HG03442 (cell line): ENCODE data around the gene SUB1.

Source experiments
- ATAC-seq: cut with Tn5 transposase; IDR thresholded peaks from one replicate; pipeline ENCODE4 v1.9.1; 2021; ENCODE audit warnings: mild to moderate bottlenecking, moderate library complexity; ENCODE audit not compliant: unreplicated experiment

Gene SUB1

DNA sequence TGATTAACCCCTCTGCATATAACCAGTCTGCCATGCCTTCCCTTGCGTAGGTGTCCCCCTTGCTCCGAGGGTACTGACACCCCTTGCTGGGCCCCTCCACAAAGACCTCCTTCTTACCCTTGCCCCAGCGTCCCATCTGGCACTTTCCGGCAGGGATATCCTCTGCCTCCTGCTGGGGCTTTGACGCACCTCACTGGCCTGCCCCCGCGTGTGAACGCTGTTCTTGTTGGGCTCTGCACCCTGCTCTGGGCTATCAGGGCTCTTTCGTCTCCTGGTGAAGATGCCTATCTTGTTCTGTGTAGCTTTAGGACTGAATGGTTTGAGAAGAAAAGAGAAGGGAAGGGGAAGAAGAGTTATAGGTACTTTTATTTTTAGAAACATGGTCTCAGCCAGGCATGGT is 53.0 kb downstream of the SUB1 start:
- no peak for ATAC-seq

DNA sequence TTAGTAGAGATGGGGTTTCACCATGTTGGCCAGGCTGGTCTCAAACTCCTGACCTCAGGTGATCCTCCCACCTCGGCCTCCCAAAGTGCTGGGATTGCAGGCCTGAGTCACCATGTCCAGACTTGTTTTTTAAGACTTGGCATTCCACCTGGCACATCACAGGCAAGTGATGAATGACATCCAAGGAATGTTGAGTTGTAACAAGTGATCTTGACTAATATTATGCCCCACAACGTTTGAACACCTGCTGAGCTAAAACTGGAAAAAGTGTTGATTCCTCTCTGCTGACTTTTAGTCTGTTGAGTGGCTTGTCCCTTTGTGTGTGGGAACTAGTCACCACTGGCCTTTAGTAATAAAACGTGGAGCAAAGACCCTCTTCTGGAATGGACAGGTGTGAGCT is 54.6 kb downstream of the SUB1 start:
- ATAC-seq, result no peak

DNA sequence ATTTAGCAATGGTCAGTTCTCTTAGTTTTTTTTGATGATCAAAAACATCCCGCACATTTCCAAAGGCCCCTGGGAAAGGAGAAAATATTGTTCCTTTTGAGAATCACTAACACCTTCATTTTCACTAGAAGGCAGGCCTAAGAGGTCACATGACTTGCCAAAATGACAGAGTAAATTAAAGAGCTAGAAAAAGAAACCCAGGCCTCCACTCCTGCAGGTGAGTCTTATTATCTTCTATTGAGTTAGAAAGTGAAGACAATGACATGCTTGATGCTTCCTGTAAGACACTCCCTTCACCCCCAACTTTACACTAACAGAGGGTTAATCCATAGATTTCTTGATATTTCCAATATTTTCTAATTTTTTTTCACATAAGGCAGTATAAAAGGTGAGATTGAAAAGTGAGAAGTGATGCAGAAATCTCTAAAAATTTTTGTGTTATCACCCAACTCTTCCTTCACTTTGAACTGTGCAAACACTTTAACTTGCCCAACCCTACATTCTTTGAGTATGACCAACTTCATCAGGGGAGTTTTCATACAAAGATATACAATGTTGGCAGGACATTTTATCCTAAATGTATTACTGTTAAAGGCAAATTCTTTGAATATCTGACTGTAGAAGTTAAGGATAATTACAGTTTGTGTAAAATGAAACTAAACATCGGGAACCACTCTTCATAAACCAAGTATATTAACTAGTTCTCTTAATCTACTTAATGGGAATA is 57.1 kb downstream of the SUB1 start:
- no peak for ATAC-seq

DNA sequence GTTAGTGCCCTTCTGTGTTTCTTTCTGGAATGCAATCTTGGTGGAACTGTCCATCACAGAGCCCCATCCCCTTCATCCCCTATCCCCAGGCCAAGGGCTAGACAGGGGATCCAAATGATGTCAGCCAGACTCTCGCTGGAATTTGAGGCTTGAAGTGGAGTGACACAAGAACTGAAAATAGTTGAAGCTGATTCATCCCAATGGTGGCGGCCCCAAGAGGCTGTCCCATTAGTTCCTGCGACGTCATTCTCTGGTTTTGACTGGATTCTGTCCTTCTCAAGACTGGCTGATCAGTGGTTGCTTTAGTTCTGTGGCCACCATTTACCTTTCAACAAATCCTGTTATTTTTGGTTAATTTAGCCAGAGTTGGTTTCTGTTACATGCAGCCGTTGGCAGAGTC is 59.9 kb downstream of the SUB1 start:
- ATAC-seq, result peak; percentile 54

DNA sequence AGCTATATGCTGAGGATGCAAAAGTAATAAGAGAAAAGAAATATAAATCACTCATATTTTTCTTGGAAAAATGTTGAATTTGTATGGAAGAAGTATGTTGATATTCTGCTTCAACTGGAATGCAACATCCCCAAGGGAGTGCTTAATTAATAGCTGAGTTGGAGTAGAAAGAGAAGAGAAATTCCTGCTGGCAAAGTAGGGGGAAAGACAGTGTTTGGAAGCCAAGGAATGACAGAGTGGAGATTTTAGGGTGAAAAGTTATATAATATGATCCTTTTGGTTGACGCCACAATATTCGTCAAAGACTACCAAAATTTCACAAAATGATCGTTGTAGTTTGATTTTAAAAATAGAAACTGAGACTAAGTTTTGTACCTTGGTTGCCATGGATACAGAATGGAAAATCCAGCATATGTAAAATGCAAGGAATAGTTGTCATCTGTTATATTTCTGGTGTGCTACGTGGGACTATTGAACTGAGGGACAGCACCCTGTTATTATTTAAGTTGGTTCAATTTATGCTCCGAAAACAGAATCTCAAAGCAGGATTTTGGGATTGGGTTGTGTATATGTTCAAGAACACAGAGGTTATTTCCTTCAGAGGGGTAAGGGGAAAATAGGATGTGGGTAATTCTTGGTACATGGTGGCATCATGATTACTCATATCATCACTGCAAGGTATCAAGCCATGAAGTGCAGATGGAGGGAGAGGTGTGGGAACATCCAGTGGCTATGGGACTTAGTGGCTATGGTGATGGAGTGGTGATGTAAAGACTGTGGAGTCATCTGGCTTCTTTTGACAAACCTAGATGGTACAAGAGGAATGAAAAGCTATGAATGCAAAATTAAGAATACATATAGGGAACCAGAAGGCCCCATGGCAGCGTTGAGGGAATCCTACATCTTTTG is 61.0 kb downstream of the SUB1 start:
- ATAC-seq, result no peak

DNA sequence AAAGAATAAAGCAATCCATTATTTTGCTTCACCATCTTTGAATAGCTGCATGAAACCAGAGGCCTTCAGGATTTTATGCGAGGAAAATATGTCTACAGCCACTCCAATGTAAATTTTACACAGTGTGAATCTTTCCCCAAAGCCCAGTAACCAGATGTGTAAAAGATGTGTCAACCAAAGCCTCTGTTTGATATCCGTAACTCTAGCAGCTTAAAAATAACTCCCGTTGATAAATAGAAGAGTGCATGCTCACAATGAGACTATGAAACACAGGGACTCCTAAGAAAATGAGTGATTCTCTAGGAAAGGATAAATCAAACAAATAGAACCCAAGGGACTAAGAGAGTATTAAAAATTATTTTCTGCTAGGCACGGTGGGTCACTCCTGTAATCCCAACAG is 65.7 kb downstream of the SUB1 start:
- ATAC-seq, result no peak

DNA sequence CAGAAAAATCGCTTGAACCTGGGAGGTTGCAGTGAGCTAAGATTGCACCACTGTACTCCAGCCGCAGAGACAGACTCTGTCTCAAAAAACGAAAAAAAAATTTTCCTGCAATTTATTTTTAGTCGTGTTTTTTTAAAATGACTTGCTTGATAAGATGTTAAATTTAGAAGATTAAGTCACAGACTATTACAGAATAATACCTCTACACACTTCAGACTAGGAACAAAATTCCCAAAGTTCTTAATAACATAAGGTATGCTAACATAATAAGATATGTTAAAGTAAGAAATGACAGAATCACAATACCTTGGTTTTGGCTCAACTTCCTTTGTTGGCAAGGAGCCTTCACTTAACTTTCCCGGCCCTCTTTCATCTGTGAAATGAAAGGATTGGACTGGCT is 66.3 kb downstream of the SUB1 start:
- ATAC-seq, result no peak
